HG03159 (cell line): ENCODE measurements around the gene SPAG5.
A peak's percentile ranks its signal among the peaks of the same experiment; 100 is the strongest.
"Not testable (repeated sequence)": the region's sequence is repeated elsewhere in the genome, so short reads cannot be mapped to it uniquely, and the experiment has no call there.

Experiments used
- ATAC-seq: cut with Tn5 transposase; IDR thresholded peaks from one replicate; pipeline ENCODE4 v1.9.1; 2021; ENCODE audit warnings: mild to moderate bottlenecking, moderate library complexity; ENCODE audit not compliant: unreplicated experiment

Gene SPAG5

DNA sequence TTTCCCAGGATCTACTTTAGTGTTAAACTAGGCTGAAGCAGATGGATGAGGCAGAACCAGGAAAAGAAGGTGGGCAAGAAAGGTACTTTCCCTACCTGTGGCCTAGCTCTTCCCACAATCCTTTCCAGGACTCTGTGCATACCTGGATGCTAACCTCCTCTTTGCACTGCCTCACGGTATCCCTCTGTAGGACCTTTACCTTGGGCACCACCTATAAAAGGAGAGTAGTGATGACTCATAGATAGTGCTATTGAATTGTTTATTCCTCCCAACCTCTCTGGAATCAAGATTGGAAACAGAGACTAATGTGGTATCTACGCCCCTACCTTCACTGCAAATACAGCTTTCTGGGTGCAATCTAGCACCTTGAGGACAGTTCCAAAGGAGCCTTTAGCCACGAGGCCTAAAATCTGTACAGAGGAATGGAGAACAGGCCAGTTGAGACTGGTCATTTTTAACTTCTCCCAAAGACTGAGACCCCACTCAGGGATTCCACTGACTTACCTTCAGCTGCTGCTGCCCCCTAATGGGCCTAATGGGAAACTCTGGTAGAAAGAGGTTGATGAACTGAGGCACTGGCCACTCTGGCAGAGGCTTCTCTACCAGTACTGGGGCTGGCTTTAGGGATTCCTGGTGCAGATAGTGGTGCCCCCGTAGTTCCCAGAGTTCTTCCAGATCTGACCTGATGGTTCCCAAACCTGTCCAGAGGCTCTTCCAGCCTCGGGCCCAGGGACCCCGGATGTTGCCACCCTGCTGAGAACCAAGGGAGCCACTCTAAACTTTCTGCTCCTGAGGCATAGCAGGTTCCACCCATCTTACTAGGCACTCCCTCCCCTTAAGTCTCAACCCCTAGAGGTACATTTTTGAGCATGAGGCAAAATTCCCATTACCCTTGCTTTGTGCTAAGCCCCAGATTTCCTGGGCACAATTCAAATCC lies 14.4 kb upstream of the SPAG5 start:
- no peak for ATAC-seq

DNA sequence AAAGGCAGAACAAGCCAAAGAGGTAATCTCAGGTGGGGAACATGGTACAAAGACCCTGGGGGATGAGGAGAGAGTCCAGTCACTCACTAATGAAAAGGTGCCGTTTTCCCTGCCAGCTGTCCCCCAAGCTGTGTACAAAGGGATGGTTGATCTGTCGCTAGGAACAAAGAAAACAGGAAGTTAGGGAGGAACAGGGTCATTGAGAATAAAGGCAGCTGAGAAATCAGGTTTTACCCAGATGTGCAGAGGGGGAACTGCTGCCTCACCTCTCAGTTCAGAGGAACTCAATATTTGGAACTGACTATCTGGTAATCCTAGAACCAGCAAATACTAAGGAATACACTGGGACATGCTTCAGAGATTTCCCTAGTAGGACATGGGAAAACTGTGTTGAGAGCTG lies 13.7 kb upstream of the SPAG5 start:
- no peak for ATAC-seq

DNA sequence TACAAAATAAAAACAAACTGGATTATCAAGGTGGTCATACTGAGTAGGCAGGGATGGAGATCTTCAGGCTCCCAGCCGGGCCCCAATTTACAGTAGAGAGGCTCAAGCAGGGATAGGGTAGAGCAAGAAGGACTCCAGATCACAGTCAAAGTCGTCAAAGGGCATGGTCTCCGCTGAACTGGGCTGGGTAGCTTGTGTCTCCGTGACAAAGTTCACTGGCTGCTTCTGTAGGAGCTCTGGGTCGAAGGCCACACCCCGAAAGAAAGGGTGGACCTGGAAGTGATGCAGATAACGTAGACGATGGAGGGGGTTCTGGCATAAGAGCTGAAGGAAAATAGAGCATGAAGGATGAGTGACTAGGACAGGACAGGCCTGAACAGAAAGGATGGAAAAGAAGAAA lies 11.6 kb upstream of the SPAG5 start:
- no peak for ATAC-seq

DNA sequence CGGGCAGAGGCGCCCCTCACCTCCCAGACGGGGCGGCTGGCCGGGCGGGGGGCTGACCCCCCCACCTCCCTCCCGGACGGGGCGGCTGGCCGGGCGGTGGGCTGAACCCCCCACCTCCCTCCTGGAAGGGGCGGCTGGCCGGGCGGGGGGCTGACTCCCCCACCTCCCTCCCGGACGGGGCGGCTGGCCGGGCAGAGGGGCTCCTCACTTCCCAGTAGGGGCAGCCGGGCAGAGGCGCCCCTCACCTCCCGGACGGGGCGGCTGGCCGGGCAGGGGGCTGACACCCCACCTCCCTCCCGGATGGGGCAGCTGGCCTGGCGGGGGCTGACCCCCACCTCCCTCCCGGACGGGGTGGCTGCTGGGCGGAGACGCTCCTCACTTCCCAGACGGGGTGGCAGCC lies 5.2 kb upstream of the SPAG5 start:
- not testable (repeated sequence) for ATAC-seq

DNA sequence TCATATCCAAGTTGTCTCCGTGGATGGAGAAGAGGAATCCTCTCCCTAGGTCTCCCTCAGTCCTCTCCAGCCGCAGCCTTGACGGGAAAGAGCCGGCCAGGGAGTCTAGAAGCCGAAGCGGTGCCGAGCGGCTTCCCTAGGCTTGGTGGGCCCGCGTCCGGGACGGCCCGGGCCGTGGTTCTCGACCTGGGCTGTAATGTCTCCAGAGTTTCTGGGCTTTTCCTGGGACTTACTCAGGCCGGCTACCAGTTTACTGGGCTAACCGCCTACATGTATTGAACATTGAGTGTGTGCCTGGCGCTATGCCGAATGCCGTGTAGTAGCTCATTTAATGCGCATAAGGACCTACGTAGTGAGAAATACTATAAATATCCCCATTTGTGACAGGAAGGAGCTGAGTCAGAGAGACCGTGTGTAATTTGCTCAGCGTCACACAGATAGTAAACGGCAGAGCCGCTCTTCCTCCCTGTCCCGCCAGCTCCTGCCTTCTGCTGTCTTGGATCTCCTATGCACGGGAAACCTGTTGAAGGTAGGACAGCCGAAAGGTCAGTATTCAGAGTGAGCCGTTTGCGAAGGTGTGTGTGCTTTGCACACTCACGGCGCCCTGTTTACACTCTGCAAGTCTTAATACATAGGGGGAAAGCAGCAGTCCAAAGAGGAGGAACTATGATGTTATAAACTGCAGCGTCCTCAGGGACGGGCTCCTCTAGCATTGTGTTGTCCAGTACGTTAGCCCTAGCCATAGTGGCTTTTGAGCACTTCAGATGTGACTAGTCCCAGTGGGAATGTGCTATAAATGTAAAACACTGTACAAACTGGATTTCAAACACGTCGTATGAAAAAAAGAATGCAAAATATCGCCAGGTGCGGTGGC lies 723 bp upstream of the SPAG5 start:
- peak; percentile 38 for ATAC-seq

DNA sequence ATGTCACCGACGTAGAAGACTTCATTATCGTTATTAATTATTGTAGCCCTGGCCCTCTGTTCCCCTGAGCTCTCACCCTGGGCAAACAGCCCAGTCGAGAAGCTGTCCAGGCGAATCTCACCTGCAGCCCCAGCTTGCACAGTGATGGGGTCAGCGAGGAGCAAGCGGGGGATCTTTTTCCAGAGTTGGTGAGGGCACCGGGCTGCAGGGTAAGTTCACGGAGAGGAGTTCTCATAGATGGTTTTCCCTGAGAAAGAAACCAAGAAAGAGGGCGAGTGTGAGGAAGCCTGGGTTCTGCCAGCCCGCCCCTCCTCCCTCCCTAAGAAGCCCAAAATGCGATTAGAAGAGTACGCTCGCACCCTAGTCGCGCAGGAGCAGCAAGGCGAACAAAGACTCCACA lies 436 bp downstream of the SPAG5 start:
- no peak for ATAC-seq

DNA sequence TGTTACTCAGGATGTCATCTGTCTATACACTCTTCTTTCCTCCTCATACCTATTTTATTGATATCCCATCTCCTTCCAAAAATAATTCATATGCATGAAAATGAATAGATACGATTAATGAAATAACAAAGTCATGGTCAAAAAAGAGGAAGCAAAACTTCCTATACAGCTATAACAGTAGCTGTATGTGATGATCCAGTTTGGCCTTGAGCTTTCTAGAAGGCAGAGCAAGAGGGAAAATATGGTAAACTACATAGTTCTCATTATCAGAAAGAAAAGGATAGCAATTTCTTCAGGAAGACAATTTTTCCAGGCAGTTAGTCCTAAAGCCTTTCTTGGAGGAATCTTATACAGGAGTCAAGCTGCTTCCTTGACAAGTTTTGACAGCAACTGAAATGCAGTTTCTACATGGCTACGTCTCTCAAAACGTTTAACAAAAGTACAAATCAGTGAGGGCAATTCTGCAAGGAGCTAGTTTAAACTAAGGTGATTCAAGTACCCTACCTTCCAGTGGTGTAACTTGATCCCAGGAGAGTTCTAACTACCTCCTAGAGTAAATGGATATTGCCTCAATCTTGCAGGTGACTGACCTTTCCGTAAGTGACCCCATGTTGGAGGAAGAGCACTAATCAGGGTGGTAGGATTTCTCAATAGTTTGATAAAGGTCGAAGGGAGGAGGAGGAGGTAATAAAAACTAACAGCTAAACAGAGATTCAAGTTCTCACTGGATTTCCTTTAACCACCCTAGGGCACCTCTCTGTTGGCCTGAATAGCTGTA lies 1.0 kb downstream of the SPAG5 start:
- ATAC-seq: no peak

DNA sequence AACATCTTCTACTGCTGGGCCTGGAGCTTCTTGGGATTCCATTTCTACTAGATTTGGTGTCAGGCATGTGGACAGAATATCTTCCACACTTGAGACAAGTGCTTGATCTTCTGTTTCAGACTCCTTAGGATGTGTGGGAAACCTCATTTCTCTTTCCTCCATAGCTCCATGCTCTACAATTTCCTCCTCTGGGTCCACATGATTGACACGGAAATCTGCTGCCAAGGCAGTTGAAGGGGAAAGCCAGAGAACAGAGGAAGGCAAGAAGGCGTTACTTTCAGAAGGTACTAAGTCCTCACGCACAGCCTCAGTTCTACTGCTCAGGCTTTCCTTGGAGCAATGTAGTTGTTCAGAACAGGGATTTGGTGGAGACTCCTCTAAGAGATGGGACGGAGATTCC lies 6.6 kb downstream of the SPAG5 start:
- ATAC-seq: no peak

DNA sequence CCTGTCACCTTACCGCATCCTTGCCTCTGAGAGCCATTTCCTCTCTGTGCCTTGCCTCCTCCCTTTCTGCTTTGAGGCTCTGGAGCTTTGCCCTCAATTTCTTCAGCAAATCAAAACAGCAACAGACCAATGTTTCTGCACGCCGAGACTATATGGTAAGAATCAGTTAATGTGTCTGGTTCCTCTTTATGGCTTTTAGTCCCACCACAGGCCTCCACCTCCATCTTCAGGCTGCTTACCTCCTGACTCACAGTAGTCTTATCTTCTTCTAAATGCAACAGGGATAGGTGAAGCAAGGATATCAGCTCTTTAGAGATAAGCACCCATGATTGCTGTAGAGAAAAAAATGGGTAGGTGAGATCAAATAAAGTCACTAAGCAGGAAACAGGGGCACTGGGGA lies 13.0 kb downstream of the SPAG5 start:
- no peak for ATAC-seq

DNA sequence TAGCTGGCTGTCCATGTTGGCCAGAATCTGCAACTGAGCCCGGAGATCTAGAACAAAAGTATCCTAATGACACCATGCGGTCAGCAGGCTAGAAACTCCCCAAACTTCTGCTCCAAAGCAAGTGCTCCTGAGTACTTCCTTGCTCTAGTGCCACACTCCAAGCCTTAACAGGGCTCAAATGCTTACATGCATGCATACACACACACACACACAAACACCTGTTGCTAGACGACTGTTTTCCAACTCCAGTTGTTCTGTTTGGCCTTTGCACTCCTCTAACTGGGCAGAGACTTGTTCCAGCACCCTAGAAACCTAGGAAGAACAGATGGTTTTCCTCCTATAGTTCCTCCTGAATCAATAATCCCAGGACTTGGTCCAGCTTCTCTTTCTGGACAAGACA lies 14.4 kb downstream of the SPAG5 start:
- ATAC-seq: no peak

DNA sequence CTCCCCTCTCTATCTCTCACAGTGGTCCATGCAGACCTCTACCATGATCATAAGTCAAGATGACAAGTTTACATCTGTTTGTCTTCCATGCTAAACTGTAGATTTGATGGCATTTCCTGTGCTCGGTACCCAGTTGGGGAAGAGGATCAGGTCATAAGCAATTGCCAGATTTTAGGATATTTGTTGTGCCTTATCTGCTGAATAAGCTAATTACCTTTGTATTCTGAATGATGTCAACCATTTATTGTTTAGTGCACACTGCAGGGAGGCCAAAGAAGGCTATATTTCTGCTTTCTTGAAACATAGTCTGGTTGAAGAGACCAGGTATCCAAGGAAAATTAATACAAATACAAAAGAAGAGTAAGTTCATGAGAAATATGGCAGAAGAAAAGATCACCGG lies 16.3 kb downstream of the SPAG5 start:
- ATAC-seq: no peak

DNA sequence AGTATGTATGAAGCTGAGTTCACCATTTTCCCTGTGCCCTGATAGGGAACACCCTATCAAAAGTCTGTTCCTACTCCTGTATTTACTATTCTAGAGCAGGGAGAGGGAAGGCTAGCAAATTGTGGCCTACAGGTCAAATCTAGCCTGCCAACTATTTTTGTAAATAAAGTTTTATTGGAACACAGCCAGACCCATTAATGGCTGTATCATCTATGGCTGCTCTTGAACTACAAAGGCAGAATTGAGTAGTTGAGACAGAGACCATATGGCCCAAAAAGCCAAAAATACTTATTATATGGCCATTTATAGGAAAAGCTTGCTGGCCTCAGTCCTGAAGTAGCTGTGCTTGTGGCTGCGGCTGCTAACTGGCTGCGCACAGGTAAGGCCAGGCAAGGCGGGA lies 17.9 kb downstream of the SPAG5 start:
- ATAC-seq: no peak

DNA sequence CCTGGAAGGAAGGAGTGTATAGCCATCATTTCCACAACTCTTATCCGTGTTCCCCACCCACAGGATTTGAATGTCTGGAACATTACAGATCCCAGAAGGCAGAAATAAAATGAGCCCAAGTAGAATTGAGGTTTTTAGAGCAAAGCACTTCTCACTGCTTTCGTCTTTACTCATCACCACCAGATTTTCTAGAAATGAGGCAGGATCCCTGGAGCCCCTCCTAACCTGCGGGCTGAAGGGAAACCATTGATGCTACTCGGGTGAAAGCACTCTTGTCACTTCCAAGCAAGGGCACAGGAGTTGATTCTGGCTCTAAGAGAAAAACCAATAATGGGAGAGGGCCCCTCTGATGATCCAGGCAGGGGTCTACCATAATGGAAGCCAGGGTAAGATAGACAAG lies 19.3 kb downstream of the SPAG5 start:
- no peak for ATAC-seq

DNA sequence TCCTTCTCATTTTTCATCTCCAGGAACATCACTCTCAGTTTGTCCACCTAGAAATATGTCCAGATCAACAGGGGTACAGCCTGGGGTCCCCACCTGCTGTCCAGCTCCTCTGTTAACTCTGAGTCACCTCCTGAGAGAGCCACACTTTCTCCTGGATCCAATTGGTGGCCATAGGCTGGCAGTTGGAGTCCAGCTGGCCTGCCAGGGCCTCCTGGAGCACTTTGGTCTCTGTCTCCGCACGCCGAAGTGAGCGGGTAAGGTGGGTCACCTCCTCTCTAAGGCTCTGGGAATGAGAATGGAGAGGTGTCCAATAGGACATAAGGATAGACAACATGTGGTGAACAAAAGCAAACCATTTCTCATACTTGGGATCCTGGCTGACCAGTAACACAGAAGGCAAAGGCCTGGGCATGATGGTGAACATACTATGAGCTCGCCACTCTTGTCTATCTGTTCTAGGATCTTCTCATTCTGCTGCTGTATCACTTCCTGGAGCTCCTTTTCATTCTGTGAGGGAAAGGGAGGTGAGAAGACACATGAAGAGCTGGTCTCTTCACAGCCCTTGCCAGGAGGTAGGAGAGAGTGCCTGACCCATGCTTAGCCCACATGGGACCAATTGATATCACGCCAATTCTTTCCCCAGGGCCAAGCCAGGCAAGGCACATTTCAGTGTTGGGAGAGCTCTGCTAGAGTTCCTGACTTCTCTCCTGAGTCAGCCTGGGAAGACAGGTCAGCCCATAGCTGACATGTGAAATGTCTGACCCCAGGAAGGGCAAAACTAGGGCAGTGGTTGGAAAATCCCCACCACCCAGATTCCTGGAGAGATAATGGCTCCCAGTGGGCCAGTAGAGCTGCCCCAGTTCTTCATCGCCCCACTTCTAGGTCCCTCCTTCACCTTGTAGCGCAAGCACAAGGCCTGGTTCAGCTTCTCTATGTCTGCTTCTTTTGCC lies 20.3 kb downstream of the SPAG5 start:
- no peak for ATAC-seq

DNA sequence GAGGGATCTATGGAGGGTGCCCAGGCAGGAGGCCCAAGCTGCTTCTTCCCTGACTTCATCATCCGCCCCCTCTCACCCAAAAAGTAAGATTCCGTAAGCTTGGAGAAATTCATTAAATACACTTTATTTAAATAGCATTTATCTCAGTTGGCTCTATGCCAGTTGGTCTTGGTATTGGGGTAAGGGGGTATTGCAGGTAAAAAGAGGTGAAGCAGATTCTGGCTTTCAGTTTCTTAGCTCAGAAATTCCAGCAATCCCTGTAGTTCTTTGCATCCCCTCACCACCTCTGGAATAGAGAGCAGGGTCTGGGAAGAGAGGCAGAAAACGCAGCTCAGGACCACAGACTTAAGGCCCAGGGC lies 21.4 kb downstream of the SPAG5 start:
- no peak for ATAC-seq

DNA sequence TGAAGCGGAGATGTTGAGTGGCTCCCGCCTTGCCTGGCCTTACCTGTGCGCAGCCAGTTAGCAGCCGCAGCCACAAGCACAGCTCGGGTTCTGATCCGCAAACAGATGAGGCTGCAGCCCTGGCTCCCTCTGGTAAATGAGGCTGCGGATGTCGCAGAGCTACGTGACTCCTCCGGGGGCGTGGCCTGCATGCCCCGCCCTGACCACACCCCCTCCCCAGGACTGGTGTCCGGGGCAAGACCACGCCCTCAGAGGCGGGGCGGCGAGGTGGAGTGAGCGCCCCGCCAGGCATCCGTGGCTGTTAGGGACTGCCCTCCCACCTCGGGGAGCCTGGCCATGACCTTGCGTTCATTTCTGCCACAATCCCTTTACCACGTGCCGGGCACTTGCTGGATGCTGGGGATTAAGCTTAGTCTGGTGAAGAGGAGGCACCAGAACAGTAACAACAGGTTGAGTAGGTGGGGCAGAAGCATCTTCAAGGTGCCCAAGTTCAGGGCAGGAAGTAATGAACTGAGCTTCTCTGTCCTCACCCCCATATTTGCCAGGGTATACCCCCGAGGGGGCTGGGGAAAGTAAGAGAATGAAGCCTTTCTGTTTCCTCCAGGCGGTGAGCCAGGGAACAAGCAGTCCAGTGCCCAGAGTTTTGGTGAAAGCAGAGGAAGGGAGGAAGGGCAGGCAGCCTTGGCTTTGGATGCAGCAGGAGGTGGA lies 21.9 kb downstream of the SPAG5 start, which contains the start of gene ALDOC:
ALDOC (minus strand) TSS at position 138 of the 708 bp plus-strand sequence. CDS start 1,363 bp downstream, outside the sequence.
- ATAC-seq: peak; percentile 78

DNA sequence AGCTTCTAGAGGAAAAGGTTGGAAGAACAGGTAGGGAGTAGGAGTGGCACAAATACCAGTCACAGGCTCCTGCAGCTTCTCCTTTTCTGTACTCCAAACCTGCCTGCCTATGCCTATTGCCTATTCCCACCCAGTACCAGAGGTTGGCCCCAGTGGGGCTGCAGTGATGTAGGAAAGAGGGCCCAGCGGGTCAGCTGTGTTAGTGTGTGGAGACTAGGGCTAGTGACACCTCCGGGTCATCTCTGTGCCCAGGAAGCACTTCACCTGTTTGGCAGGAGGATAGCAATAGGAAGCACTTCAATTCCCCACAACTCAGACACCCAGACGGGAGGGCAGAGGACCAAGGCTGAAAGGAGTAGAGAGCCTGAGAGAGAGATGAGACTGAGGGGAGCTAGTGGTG lies 22.8 kb downstream of the SPAG5 start:
- not testable (repeated sequence) for ATAC-seq

DNA sequence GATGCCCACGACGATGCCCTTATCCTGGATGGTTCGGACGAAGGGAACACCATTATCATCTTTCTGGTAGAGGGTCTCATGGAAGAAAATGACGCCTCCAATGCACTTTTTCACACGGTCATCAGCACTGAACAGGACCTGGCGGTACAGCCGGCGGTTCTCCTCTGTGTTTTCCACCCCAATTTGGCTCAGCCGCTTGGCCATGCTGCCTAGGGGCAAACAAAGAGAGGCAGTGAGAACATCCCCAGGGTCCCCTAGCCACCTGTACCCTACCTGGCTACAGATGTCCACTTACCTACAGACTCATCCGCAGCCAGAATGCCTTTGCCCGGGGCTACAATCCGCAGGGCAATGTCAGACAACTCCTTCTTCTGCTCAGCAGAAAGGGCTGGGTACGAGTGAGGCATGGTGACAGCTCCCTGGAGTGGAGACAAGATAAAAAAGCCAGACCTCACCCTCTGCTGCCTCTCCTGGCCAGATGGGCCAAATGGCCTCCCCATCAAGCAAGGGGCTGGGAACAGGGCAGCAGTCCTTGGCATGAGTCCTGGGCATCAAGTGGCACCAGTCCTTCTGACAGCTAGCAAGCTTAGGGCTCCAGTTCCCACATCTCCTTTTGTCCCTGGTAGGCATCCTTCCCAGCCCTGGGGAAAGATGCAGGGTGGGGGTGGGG lies 23.6 kb downstream of the SPAG5 start:
- no peak for ATAC-seq

DNA sequence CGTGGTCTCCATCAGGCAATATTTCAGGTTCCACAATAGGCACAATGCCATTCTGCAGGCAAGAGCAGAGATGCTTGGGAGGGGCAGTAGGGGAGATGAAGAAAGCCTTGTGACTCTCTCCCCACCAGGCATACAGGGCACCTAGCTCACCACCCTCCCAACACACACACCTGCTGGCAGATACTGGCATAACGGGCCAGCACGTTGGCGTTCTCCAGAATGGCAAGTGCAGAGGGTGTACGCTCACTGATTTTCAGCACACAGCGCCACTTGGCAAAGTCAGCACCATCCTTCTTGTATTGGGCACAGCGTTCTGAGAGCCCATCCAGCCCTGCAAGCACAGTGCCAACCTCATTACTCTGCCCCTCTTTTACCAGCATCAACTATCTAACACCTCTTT lies 24.3 kb downstream of the SPAG5 start:
- ATAC-seq: no peak
